HL-60 (cell line): Measurements from ENCODE around the gene GUCY1A2.

ENCODE experiments used
- CTCF ChIP-seq: IDR thresholded peaks from one replicate; pipeline ENCODE4 v1.5.1; 2011; ENCODE audit warnings: low read length, control low read depth, inconsistent platforms; ENCODE audit not compliant: insufficient read depth
- POLR2AphosphoS5 ChIP-seq: IDR thresholded peaks from 2 replicates; pipeline ENCODE4 v1.6.1; 2012; ENCODE audit warnings: low read depth
- SPI1 ChIP-seq: IDR thresholded peaks from 2 replicates; pipeline ENCODE4 v1.6.1; 2012; ENCODE audit warnings: low read depth, mild to moderate bottlenecking, borderline replicate concordance
- TF ChIP-seq, protein P1 (sequence below): IDR thresholded peaks from 2 replicates; pipeline ENCODE4 v1.6.1; 2012; ENCODE audit warnings: low read depth; ENCODE audit not compliant: insufficient replicate concordance

- TF ChIP-seq POLR2AphosphoS5 (no peak), CTCF (no peak), SPI1 (no peak)
- TF ChIP-seq, protein P1, sequence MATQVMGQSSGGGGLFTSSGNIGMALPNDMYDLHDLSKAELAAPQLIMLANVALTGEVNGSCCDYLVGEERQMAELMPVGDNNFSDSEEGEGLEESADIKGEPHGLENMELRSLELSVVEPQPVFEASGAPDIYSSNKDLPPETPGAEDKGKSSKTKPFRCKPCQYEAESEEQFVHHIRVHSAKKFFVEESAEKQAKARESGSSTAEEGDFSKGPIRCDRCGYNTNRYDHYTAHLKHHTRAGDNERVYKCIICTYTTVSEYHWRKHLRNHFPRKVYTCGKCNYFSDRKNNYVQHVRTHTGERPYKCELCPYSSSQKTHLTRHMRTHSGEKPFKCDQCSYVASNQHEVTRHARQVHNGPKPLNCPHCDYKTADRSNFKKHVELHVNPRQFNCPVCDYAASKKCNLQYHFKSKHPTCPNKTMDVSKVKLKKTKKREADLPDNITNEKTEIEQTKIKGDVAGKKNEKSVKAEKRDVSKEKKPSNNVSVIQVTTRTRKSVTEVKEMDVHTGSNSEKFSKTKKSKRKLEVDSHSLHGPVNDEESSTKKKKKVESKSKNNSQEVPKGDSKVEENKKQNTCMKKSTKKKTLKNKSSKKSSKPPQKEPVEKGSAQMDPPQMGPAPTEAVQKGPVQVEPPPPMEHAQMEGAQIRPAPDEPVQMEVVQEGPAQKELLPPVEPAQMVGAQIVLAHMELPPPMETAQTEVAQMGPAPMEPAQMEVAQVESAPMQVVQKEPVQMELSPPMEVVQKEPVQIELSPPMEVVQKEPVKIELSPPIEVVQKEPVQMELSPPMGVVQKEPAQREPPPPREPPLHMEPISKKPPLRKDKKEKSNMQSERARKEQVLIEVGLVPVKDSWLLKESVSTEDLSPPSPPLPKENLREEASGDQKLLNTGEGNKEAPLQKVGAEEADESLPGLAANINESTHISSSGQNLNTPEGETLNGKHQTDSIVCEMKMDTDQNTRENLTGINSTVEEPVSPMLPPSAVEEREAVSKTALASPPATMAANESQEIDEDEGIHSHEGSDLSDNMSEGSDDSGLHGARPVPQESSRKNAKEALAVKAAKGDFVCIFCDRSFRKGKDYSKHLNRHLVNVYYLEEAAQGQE: no peak
Observed at GRCh38 chr11:106998916-106999188, 19.4 kb downstream of the GUCY1A2 start.
